Bronchial epithelial cell (primary cell): ENCODE measurements around the gene C6orf62. TPM values are rescaled to one million over a fixed set of nuclear protein-coding genes. Genes with fewer than 3 reads are reported as not detected.
A peak's percentile ranks its signal among the peaks of the same experiment; 100 is the strongest.
"Not testable (repeated sequence)": the region's sequence is repeated elsewhere in the genome, so short reads cannot be mapped to it uniquely, and the experiment has no call there.

ENCODE experiments used
- DNase-seq: peaks from one replicate; pipeline ENCODE4 v3.0.0-alpha.2; 2010; ENCODE audit warnings: low read depth
- FAIRE-seq: peaks from 2 replicates; lab custom pipeline; 2011; peaks lifted over from hg19 to GRCh38; lab: Jason Lieb, UNC
- H3K27me3 ChIP-seq: 2 replicates; pipeline ENCODE4 v1.5.1; 2011; ENCODE audit warnings: low read length; ENCODE audit not compliant: control insufficient read depth, insufficient read depth
- H3K36me3 ChIP-seq: 2 replicates; pipeline ENCODE4 v1.5.1; 2011; ENCODE audit warnings: low read length; ENCODE audit not compliant: control insufficient read depth, insufficient read depth
- H3K4me3 ChIP-seq: 2 replicates; pipeline ENCODE4 v1.5.1; 2011; ENCODE audit warnings: mild to moderate bottlenecking, low read depth, low read length, control low read depth
- CTCF ChIP-seq: IDR thresholded peaks from 2 replicates; pipeline ENCODE4 v1.5.1; 2011; ENCODE audit warnings: mild to moderate bottlenecking, moderate library complexity, low read length, control low read depth, inconsistent platforms; ENCODE audit not compliant: insufficient read depth, severe bottlenecking
- total RNA-seq: library from RNA; depleted of rRNA; stranded (reverse); fragments of >200 nt; gene quantifications from 2 replicates; pipeline ENCODE4 v1.2.1, GENCODE V29; 2014

The C6orf62 gene
- total RNA-seq, 1 donor from 2014 or later: 120 TPM

- no peaks in the 10 kb centered on the region for H3K27me3 ChIP-seq
- TF ChIP-seq CTCF: peak; percentile 58
- H3K4me3 ChIP-seq: peak within 1 kb of the TSS; percentile 68
- FAIRE-seq (no peak), DNase-seq (peak; percentile 91)
- no peaks in the 10 kb centered on the region for H3K36me3 ChIP-seq
These were observed 52.1 kb downstream of the C6orf62 start, which contains the start of the genes ACOT13 and TDP2 for GRCh38 chr6:24666641-24667377. Gene ACOT13 (plus strand): TSS chr6:24667077. CDS start chr6:24667264, 187 bp downstream. Gene TDP2 (minus strand): TSS chr6:24666899. CDS start chr6:24666862, 37 bp downstream.

GRCh38 chr6:24666097-24666640 is 52.8 kb downstream of the C6orf62 start:
- Histone ChIP-seq H3K4me3 (peak overlapping the region; percentile 68), H3K27me3 (no peaks in the 10 kb centered on the region), H3K36me3 (no peaks in the 10 kb centered on the region)
- DNase-seq: peak; percentile 47
- TF ChIP-seq CTCF: no peak
- no peak for FAIRE-seq

GRCh38 chr6:24664046-24664987 is 54.6 kb downstream of the C6orf62 start:
- H3K36me3 ChIP-seq: no peaks in the 10 kb centered on the region
- no peak for TF ChIP-seq CTCF
- DNase-seq (no peak), FAIRE-seq (no peak)
- H3K4me3 ChIP-seq: no peak overlapping the region
- no peaks in the 10 kb centered on the region for H3K27me3 ChIP-seq

DNA sequence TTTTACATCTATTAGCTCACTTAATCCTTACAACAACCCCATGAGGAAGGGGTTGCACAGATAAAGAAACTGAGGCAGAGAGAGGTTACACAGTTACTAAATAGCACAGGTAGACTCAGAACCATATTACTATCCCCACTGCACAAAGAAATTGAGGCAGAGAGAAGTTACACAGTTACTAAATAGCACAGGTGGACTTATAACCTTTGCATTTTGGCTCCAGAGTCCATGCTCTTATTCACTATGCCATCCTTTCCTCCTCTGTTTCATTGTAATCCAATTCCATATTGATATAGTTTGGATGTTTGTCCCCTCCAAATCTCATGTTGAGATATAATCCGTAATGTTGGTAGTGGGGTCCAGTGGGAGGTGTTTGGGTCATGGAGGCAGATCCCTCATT is 55.8 kb downstream of the C6orf62 start:
- DNase-seq (no peak), FAIRE-seq (no peak)
- Histone ChIP-seq H3K36me3 (no peaks in the 10 kb centered on the region), H3K4me3 (no peak overlapping the region), H3K27me3 (no peaks in the 10 kb centered on the region)
- TF ChIP-seq CTCF: no peak

GRCh38 chr6:24662236-24662635 is 56.7 kb downstream of the C6orf62 start:
- DNase-seq (no peak), FAIRE-seq (no peak)
- no peak for TF ChIP-seq CTCF
- Histone ChIP-seq H3K4me3 (no peak overlapping the region), H3K36me3 (no peaks in the 10 kb centered on the region), H3K27me3 (no peaks in the 10 kb centered on the region)

- H3K36me3 ChIP-seq, FAIRE-seq, H3K27me3 ChIP-seq: not testable (repeated sequence)
These were observed 57.2 kb downstream of the C6orf62 start for GRCh38 chr6:24661759-24662158.

More at GRCh38 chr6:24661759-24662158, 57.2 kb downstream of the C6orf62 start:
- not testable (repeated sequence) for DNase-seq, H3K4me3 ChIP-seq
